GM21515 (cell line): ENCODE measurements around the gene GRAMD2B.

Source experiments
- ATAC-seq: cut with Tn5 transposase; IDR thresholded peaks from one replicate; pipeline ENCODE4 v1.9.1; 2021; ENCODE audit not compliant: unreplicated experiment

The GRAMD2B gene

GRCh38 chr5:126477294-126478117, 54.3 kb downstream of the GRAMD2B start:
- ATAC-seq: no peak

- no peak for ATAC-seq
These were observed 56.6 kb downstream of the GRAMD2B start for GRCh38 chr5:126479810-126480209.

DNA sequence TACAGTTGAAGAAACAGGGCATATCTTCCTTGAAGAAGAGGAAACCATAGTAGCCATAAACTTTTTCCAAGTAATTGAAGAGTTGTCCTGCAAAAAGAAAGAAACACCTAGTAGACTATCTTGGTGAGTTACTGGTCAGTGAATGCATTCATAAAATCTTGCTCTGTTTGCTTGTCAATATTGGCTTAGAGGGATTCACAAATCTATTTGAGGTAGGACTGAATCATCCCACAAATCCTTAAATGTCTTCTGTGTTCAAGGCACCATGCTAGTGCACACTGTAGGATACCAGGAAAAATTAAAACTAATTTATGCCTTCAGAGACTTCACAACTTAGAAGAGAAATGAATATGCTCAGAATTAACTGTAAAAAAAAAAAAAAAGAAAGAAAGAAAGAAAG, 57.6 kb downstream of the GRAMD2B start:
- ATAC-seq: no peak

GRCh38 chr5:126481243-126481642, 58.0 kb downstream of the GRAMD2B start:
- no peak for ATAC-seq

DNA sequence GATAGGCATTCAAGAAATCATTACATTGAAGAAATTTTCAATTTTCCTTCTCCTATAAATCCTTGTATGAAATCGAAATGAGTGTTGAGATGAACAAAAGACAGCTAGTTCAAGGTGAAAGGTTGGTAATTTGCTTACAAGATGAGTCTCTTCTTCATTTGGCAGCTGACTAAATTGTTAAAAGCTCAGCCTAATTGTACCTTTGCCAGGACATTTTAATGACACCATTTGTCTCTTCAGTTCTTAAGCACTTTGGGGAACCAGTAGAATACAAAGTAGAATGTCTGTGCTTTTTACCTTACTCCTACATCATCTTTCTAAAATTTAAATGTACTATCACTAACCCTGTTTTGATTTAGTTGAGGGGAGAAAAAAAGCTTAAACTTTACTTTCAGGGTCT, 59.4 kb downstream of the GRAMD2B start:
- ATAC-seq: no peak

DNA sequence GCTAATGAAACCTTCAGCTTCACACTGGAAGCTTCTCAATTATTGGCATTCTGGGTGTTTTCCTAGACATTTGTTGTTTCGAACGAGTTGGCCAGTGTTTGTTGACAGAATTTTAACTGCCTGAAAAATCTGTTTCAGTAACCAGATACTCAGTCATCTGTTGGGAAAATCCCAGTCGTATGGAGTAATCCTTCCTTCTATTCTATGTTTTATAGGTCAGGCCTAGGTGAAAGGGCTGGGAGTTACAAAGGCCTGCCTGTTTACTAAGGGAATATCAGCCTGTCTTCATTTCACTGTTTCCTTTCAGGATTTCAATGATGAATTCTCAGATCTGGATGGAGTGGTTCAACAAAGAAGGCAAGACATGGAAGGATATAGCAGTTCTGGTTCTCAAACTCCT, 59.9 kb downstream of the GRAMD2B start:
- ATAC-seq: no peak

GRCh38 chr5:126484253-126484652, 61.0 kb downstream of the GRAMD2B start:
- no peak for ATAC-seq

GRCh38 chr5:126486332-126486731, 63.1 kb downstream of the GRAMD2B start:
- no peak for ATAC-seq

- ATAC-seq: no peak
These were observed 64.4 kb downstream of the GRAMD2B start for GRCh38 chr5:126487596-126487995.

GRCh38 chr5:126488443-126489065, 65.3 kb downstream of the GRAMD2B start:
- ATAC-seq: no peak

DNA sequence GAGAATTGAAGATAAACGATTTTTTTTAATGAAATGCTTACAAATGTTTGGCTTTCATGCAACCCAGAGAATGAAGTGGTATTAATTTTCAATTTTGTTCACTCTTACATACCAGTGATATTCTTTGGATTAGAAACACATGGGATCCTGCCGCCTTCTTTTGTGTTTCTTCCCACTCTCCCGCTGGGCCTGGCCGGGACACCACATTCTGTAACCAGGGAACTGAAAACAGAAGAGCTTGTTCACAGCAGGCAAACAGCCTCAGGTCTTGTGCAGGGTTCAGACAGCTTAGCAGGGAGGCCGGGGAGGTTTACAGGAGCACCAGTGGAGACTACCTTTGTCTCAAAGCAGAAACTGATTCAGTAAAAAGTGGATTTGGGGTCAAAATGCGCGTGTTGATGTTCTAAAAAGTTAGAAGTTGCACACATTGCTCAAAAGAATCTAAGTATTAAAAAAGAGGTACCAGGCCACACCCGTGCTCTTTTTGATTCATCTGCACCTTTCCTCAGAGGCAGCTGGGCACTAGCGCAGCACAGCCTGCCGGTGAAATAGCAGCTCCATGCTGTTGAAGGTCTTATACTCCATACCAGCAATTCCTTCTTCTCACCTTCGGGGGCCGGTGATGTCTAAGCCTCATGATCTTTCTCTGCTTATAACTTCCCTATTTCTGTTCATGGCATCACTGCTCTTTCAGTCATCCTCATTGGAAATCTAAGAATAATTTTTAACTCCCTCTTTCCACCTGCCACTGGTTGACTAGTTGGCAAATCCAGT, 67.1 kb downstream of the GRAMD2B start:
- no peak for ATAC-seq

- no peak for ATAC-seq
These were observed 69.7 kb downstream of the GRAMD2B start for GRCh38 chr5:126492939-126493338.

GRCh38 chr5:126494393-126494792, 71.2 kb downstream of the GRAMD2B start:
- no peak for ATAC-seq

DNA sequence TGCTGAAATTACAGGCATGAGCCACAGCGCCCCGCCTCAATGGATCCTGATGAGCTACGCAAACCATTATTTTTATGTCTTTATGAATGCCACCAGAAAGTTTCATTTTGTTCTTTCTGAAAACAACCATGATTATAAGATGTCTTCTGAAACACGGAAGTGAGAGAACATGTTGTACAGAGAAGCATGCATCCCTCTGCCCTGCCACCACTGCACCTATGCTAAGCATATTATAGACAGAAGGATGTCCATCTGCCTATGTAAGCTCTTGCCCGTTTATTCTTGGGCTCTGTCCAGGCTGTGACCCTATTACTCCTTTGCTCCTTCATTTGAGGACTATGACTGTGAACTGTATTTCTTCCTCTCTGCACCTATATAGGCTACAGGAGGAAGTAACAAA, 74.3 kb downstream of the GRAMD2B start:
- peak; percentile 47 for ATAC-seq

DNA sequence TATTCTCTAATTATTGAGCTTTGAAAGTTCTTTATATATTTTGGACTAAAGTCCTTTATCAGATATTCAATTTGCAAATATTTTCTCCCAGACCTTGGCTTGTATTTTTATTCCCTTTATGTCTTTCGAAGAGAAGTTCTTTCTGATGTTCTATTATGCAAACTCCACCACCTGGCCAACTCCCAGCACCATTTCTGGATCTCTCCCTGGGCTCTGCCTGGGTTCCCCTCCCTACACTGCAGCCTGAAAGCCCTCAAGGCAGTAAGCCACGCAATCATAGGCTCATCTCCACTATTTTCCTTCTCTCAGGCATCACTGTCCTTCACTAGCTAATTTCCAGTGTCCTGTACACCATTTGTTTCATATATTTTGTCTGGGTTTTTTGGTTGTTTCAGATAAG, 76.1 kb downstream of the GRAMD2B start:
- no peak for ATAC-seq

GRCh38 chr5:126499853-126500342, 76.7 kb downstream of the GRAMD2B start:
- ATAC-seq: peak; percentile 68

DNA sequence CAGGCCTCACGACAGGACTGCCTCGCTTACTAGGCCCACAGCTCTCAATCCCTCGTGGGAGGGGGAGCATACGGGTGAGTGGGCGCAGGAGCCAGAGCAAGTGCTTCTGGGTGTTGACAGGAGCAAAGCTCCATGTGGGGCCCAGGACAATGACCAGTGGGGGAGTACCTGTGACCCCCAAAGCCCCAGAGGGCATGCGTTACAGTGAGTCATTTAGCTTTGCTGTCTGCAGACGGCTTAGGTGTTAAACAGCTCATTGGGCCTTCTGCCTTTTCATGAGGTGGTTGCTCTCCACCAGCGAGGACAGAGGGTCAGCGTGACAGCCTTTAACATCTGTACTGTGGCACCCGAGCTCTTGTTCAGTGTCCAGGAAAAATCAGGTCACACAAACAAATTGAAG, 78.2 kb downstream of the GRAMD2B start:
- ATAC-seq: no peak

GRCh38 chr5:126503602-126504104, 80.4 kb downstream of the GRAMD2B start:
- ATAC-seq: no peak

DNA sequence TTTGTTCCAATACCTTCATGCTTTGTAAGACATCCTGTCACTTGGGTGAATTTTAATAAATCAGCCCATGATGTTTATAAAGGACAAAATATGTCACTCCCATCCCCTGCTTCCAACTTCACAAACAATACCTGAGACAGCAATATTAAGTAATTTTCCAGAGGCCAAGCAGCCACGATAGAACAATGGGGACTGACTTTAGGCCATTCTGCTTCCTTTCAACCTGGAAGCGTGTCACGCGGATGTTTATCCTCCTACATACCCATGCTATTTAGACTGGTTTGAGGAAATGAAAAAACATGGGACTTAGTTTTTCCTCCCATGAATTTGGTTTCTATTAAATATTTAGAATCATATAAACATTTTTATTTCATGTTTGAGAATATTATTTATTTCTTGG, 82.9 kb downstream of the GRAMD2B start:
- no peak for ATAC-seq

GRCh38 chr5:126508251-126508961, 85.2 kb downstream of the GRAMD2B start:
- no peak for ATAC-seq

GRCh38 chr5:126508962-126509279, 85.7 kb downstream of the GRAMD2B start:
- ATAC-seq: no peak
